Left lobe of liver (tissue), 2 donors: ENCODE data around the gene CHST15. TPM values are rescaled to one million over a fixed set of nuclear protein-coding genes. Genes with fewer than 3 reads are reported as not detected.
A peak's percentile ranks its signal among the peaks of the same experiment; 100 is the strongest.
"Not testable (repeated sequence)": the region's sequence is repeated elsewhere in the genome, so short reads cannot be mapped to it uniquely, and the experiment has no call there.

Experiments
- ATAC-seq: fragments of 200-7000 bp; cut with Tn5 transposase; one replicate; pipeline ENCODE4 v1.9.1; 2020; ENCODE audit warnings: mild to moderate bottlenecking, moderate library complexity
- DNase-seq: peaks from one replicate; pipeline ENCODE4 v3.0.0-alpha.2; 2020; ENCODE audit warnings: low spot score
- total RNA-seq: library from RNA; stranded (reverse); gene quantifications from one replicate; pipeline ENCODE4 v1.2.1, GENCODE V29; 2021
- donor health status: DM: no; HTN: no; CAD: no; lungs with moderate emphysema.
- donor health status: DM: no; HTN: yes; CAD: no.

Gene CHST15
- total RNA-seq, 1 donor from 2014 or later, result 12.8 TPM

DNA sequence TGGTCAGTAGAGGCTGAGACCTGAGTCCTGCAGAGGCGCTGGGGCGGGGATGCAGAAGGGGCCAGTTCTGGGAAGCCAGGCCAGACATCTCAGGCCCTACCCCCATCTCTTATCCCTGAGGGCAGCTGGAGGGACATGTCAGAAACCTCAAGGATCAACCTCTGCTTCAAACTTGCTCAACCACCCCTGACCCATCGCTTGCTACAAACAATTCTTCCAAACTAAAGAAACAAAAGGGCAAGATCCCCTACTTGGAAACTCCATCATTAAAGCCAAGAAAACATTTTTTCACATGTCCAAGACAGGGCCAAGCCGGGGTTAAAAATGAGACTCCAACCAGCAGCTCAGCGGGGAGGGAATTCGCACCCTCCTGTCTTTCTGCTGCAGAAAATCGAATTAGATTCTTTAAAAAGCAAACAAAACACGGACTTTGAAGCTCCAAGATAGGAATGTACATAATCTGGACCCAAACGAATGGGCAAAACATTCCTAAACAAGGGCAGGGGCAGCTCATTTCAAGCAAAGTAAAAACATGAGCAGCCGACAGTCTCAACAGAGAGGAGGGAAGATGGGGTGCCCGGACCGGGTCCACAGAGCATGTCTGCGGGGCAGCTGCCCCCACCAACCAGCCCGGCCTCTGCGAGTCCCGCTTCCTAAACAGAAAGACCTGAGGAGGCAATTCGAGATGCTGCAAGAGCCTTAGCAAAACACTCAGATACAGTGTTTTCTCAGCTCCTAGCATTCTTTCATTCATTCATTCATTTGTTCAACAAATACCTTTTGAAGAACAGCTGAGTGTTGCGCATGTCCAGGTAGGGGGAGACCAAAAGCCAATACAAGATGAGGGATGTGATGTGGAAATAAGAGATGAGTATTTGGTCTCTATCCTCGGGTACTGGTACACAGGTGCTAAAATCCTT, 44.8 kb downstream of the CHST15 start:
- no peak for DNase-seq
- peak; percentile 38 for ATAC-seq

DNA sequence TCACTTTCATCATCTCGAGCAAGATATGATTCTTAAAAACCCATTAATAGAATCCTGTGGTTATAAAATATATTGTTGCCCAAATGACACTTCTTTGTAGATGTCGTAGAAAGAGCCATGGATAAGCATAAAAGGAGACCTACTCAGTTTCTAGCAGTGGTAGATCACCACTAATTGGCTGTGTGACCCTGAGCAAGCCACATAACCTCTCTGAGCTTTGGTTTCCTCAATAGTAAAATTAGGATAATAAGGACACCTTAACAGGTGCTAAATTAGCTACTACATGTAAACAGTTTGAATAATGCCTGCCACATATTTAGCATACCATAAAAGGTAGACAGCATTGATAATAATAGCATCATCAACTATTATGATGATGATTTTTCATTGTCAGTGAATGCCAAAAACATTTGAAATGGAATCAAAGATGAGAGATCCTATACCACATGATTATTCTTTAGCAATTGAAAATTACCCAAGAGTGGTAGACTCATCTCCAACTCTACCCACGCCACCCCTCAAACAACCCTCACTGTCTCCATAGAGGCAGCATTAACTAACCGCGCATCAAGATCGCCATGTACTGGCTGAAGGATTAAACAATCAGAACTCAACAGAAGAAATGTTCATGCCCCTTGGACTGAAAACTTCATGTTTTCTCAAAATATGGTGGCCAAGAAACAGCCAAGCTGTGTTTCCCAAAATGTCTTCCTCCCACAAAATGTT, 45.8 kb downstream of the CHST15 start:
- no peak for DNase-seq
- ATAC-seq, result no peak

DNA sequence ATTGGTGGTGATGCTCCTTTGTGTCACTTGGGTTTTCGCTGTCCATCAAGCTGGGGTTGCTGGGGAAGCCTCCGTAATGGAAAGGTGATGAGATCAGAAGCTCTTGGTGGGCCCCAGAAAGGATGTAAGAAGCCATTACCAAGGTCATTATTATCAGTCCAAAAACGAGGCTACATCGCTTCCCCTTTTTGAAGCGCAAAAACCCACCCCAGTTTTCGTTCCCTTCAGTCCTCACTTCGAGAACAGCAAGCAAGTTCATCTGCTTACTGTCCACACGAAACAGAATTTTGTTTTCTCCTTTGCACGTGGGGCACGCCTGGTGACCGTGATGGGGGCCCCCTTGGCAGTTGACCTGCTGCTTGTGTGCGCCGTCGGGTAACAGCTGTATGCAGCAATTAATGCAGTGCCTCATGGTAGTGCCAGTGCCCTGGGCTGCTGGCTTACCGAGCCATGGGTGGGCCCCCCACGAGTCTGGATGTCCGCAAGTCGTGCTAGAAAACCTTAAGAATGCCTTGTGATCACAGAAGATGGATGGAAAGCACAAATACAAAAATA, 47.5 kb downstream of the CHST15 start:
- DNase-seq (no peak), ATAC-seq (no peak)

DNA sequence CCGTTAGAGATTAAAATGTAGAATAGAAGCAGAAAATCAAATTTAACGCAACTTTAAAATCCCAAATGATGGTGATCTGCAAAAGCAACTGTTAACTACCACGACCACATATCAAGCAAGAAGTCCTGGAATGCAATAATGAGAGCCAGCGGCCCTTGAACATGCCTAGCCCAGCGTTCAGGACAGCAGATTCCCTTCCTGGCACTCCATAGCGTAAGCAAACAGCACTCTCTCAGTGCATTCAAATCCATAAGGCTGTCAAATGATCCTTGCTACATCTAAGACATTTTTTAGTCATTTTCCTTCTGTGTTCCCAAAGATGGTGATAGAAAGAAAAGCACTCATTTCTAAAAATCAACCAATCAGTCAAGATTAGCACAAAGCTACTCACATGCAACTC, 48.1 kb downstream of the CHST15 start:
- DNase-seq (no peak), ATAC-seq (no peak)

DNA sequence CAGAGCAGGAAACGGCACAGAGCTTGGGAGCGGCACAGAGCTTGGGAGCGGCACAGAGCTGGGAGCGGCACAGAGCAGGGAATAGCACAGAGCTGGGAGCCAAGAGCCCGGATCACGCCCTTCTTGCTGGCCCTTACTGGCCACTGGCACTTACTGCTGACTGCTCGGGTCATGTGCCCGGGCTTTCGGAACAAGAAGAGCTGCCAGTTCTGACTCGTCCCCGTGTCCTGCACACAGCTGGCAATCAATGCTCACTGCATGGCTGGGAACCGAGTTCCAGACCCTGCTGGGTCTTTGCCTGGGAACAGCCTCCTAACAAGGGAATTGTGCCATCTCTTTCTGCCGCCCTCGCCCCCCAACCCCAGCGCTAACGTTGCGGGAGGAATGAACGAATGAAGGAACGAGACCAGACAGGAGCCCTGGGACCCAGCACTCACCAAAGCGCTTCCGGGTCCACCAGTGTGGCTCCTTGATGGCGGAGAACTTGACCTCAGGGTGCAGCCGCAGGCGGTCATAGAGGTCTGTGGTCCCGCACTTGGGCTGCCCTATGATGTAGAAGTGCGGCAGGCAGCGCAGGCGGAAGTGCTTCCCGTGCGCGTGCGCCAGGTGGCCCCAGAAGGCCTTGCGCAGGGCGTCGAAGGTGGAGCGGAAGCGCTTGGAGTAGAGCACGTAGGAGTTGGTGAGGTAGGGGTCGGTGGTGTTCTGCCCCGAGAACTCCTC, 49.1 kb downstream of the CHST15 start:
- ATAC-seq (peak; percentile 80), DNase-seq (peak; percentile 80)

DNA sequence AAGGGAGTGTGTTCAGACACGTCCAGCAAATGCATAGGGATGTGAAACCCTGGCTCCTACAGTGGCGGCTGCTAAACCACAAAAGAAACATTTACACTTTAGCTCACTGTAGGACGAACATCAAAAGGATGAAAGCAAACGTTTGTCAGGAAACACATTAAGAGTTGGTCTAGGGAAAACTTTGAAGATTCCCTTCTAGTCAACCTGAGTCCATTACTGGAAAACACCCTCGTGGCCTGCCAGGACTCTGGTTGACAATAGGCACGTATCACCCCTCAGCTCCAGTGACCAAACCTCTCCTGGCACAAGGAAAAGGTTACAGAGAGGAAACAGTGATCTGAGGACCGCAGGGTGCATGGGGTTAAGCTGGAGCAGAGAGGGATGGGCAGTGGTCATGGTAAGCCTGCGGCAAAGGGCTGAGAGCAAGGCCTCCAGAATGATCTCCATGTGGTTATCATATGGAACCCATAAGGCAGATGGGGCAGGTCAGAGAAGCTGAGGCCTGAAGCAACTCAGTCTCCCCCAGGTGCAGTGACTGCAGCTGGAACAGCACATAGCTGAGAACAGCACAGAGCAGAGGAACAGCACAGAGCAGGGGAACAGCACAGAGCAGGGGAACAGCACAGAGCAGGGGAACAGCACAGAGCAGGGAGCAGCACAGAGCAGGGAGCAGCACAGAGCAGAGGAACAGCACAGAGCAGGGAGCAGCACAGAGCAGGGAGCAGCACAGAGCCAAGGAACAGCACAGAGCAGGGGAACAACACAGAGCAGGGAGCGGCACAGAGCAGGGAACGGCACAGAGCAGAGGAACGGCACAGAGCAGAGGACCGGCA, 49.9 kb downstream of the CHST15 start:
- ATAC-seq (peak; percentile 6), DNase-seq (no peak)

DNA sequence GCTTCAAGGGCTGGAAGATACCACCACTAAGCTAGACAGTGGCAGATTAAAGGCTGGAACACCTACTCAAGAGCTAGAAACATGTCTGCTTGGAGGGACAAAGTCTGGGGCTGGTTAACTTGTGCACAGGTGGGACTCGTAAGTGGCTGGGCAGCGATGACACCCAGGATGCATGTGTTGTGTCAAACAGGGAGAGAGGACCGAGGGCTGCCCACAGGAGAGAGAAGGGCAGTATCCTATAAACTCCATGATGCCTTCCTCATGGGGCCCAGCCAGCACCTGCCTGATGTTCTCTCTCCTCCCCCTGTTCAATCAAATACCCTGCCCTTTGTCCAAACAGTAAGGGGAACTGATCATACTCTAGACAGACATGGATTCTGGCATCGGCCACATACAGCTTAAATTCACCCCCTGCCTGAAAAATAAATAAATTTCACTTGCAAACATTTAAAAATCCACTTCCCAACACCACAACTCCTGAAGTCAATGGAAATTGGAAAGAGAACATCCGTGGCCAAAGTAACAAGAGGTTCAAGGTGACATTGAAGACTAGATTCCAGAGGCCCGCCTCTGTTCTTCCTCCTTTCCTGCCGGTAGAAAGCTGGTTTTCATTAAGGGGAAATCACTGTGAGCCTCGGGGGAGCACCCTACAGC, 50.6 kb downstream of the CHST15 start:
- ATAC-seq, result peak; percentile 37
- DNase-seq, result no peak

DNA sequence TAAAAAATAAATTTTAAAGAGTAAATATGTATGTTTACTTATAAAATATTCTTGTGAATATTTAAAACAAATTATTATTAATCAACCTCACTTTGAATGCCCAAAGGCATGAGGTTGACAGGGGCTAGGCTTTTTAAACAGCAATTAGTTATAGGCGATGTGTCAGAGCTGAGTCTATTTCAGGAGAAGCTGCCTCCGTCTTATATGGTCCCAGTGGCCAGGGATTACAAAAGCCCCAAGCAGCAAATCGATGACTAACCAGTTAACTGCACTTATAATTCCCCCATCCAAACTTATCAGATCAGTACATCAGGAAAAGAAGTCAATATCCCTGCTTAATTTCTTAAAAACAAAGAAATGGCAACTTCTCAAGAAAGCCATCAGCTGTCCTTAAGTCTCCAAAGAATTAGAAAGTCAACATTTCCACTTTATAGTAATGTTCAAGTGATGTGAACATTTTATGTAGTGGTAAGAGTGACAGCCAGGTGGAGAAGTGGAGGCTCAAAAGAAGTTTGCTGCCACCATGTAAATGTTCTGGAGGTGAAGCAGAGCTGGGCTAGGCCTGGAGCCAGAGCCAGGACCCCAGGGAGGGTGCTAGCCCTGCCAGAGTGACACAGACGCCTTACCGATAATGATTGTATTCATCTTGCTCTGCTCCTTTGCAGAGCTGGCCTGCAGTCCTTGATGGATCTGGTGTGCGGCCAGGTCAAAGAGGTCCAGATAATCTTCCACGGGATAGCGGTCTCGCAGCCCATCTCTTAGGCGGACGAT, 51.5 kb downstream of the CHST15 start:
- DNase-seq (no peak), ATAC-seq (no peak)

DNA sequence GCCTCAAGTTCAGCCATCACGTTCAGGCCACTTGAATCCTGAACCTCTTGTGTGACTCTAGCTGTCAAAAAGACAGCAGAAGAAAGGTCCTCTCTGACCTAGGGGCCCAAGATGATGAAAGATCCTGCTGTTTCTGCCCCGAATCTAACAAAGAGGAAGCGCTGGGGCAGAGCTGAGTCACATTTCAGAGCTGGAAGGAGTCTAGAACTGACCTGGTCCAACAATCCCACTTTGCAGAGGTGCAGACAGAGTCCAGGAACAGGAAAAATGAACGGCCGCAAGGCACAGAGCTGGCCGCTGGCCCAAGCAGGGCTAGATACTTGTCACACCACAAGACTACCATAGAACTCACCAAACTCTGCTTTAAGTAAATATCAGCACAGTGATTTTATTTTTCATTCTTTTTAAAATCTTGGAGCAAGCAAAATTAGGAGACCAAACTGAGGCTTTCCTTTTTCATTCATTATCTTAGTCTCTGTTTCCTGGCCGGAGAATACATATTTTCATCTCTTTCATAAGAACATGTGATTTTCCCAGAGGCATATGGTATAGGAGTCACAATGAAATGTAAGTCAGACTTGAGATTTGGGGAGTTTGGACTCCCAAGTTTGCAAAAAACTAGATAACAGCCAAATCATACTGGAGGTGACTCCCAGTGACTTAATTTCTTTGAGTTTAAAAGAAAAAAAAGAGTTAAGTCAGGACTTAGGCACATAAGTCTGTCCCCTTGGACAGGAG, 52.8 kb downstream of the CHST15 start:
- DNase-seq (no peak), ATAC-seq (no peak)

DNA sequence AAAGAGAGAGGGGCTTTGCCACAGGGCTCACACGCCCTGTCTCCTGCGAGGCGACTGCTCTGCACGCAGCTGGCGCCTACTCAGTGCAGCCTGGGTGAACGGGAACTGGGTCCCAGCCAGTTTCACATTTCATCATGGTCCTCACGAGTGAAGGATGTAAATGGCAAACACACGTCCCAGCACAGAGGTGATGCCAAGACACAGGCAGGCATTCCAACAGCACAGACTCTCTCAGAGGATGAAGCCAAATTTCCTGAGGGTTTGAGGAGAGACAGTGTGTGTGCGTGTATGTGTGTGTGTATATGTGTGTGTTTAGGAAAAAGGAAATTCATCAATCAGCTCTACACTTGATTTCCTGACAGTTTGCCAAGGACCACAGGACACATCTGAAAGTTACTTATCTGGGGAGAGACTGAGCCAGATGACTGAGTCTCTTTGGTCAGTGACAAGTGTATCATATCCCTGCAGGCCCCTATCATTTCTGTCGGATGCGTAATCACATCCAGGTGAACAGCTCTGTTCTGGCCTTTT, 53.9 kb downstream of the CHST15 start:
- DNase-seq (no peak), ATAC-seq (no peak)

DNA sequence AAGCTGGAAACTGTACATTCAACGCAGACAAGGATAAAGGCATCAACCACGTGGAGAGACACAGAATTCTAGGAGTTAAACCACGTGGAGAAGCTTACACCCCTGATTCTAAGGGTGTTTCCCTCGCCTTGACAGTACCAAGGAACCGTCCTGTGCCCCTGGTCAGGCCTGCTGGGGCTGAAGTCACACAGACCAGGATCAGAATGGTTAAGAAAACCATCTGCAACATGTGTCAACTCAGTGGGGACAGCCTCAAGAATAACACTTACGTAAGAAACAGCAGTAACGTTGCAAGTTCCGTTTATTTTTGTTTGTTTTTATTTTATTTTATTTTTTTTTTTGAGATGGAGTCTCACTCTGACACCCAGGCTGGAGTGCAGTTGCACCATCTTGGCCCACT, 55.6 kb downstream of the CHST15 start:
- ATAC-seq, result no peak

DNA sequence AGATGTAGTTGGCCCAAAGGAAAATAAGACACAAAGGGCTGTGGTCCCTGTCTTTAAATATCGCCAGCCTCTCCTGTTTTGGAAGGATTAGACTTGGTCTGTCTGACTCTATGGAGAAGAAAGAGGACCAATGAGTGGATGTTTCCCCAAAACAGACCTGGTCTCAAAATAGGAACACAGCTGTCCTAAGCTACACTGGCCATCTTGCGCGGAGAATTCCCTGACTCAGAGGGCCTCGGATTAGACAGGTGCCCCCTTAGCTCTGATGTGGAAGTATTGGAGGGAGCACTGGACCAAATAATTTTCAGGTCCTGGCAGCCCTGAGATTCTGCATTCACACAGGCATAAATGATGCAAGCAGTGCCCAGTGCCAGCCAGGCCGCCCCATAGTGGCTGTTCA, 56.1 kb downstream of the CHST15 start:
- no peak for ATAC-seq
- DNase-seq, result no peak

More for the DNA sequence above, 55.6 kb downstream of the CHST15 start:
- DNase-seq, result no peak

DNA sequence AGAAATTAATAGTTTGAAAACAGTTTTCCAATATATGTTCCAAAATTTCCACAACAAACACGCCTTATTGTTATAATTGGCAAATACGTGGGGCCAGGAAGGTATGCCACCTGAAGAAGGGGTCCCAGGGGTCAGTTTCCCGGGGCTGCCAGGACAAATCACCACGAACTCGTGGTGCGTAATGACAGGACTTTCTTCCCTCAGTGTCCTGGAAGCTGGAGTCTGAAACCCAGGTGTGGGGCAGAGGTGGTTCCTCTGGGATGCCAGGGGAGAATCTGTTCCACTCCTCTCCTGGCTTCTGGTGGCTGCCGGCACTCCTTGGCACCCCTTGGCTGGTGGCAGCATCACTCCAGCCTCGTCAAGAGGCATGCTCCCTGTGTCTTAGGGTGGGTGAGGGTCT, 56.7 kb downstream of the CHST15 start:
- DNase-seq, result no peak
- no peak for ATAC-seq

DNA sequence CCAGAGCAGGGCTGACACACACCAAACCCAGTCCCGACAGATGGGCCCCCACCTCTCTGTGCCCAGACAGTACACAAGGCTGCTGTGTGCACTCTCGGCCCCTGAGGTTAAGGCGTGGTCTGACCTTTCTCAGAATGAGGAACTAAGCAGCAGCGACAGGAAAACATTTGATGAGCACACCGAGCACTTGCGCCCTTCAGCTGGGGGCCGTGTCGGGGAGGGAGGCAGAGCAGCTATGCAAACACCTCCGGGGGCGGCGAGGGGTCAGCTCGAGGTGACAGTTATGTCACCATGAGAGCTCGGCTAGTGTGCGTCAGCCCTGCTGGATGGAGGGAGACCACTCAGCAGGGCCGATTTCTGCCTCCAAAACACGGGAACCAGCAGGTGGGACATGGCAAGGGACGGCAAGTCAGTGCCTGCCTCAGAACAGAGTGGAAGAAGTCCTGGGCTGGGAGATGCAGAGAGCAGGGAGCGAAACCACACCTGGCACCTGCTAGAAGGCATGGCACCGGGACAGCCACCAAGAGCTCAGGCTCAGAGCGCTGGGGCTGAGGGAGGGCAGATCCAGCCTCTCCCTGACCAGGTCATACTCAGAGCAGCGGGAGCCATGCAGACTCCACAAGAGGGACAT, 57.4 kb downstream of the CHST15 start:
- no peak for DNase-seq
- peak; percentile 49 for ATAC-seq

DNA sequence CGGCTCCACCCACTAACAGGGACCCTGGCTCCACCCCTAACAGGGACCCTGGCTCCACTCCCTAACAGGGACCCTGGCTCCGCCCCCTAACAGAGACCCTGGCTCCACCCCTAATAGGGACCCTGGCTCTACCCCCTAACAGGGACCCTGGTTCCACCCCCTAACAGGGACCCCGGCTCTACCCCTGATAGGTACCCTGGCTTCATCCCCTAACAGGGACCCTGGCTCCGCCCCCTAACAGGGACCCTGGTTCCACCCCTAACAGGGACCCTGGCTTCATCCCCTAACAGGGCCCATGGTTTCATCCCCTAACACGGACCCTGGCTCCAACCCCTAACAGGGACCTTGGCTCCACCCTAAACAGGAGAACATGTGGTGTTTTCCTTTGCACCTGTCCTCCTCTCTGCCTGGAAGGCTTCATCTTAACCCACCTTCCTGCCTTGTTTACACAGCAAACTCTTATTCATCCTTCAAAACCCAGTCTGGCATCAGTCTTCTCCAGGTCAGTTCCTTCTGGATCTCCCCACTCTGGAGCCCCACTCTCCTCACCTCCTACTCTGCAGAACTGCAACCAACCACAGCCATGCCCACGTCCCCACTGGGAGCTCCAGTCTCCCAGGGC, 58.0 kb downstream of the CHST15 start:
- ATAC-seq (no peak), DNase-seq (no peak)

DNA sequence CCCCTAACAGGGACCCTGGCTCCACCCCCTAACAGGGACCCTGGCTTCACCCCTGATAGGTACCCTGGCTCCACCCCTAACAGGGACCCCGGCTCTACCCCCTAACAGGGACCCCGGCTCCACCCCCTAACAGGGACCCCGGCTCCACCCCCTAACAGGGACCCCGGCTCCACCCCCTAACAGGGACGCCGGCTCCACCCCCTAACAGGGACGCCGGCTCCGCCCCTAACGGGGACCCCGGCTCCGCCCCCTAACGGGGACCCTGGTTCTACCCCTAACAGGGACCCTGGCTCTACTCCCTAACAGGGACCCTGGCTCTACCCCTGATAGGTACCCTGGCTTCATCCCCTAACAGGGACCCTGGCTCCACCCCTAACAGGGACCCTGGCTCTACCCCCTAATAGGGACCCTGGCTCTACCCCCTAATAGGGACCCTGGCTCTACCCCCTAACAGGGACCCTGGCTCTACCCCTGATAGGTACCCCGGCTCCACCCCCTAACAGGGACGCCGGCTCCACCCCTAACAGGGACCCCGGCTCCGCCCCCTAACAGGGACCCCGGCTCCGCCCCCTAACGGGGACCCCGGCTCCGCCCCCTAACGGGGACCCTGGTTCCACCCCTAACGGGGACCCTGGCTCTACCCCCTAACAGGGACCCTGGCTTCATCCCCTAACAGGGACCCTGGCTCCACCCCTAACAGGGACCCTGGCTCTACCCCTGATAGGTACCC, 58.7 kb downstream of the CHST15 start:
- not testable (repeated sequence) for DNase-seq, ATAC-seq

DNA sequence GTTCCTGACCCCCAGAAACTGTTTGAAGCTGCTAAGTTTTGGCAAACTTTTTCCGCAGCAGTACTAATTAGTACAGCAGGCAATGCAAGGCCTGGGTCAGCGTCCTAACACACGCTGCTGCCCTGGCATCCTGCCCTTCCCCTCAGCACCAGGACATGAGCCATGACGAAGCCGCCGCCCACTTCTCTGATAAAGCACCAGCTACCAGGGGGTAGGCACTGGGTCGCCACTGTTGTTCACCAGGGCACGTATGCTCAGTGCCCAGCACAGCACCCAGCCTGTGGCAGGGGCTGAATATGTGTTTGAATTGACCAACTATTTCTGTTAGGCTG, 59.5 kb downstream of the CHST15 start:
- DNase-seq, result no peak
- peak; percentile 61 for ATAC-seq
